GM10847 (cell line): Measurements from ENCODE around the gene NDUFA1.

Experiments used
- POLR2A ChIP-seq: IDR thresholded peaks from 2 replicates; pipeline ENCODE4 v1.6.1; 2011; ENCODE audit not compliant: insufficient read length; ENCODE audit errors: extremely low read depth

The NDUFA1 gene

GRCh38 chrX:119871599-119872395 lies at the start of gene NDUFA1, which contains the start of gene RNF113A:
NDUFA1 (plus strand) TSS chrX:119871832; CDS start chrX:119871912, 80 bp downstream.
RNF113A (minus strand) TSS chrX:119871733; CDS start chrX:119871613, 120 bp downstream.
- TF ChIP-seq POLR2A, result peak; percentile 83

GRCh38 chrX:119826399-119826959 lies 45.2 kb upstream of the NDUFA1 start:
- TF ChIP-seq POLR2A, result no peak

DNA sequence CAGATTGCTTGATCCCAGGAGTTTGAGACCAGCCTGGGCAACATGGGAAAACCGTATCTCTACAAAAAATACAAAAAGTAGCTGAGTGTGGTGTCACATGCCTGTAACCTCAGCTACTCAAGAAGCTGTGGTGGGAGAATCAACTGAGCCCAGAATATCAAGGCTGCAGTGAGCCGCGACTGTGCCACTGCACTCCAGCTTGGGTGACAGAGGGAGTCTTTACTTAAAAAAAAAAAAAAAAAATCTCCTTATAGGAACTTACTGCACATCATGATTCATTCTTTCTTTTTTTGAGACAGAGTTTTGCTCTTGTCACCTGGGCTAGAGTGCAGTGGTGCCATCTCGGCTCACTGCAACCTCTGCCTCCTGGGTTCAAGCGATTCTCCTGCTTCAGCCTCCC lies 43.2 kb upstream of the NDUFA1 start:
- no peak for TF ChIP-seq POLR2A

- no peak for TF ChIP-seq POLR2A
Observed at GRCh38 chrX:119833905-119834304, 37.7 kb upstream of the NDUFA1 start.

DNA sequence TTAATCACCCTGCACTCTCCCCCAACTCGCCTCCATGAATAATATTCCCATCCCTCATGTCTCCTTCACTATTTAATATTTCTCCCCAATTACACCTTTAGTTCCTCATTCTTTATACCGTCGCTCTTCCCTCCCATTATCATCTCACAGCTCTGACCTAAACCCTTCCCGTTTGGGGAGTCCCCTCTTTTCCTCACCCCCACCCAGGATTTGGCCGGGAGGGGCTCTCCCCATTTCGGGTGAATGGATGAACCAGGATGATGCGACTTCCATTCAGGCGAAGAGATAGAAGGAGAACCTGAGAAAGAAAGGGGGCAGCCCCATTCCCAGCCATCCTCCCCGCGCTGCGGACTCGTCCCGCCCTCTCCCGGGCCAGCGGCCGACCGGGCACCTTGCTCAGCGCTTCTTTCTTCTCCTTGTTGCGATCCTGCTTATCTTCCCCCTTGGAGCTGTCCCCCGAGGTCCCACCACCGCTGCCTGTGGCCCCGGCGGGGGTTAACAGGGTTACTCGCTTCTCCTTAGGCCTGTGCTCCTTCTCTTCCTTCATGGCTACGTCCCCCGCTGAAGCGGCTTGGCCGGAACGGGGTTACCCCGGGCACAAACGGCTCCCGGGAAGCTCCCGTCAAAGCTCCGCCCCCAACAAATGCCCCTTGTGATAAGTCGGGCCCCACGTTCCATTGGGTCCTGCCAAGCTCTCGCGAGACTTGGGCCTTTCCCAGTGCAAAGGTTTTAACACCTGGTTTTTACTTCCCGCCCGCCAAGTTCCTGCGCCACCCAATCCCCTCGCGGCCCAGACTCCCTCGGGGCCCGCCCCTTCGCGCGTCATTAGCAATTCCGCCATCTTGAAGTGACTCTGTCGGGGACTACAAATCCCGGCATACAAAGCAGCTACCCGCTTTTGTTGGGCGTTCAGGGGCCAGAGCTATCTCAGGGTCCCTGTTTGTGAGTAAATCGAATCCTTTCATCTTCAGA lies 19.0 kb upstream of the NDUFA1 start, which contains the start of gene UPF3B:
TSS of gene UPF3B (minus strand) at position 582 of the 972 bp plus-strand sequence. CDS start at position 547, 35 bp downstream.
- peak; percentile 57 for TF ChIP-seq POLR2A

- no peak for TF ChIP-seq POLR2A
Observed at GRCh38 chrX:119853444-119853843, 18.2 kb upstream of the NDUFA1 start.

DNA sequence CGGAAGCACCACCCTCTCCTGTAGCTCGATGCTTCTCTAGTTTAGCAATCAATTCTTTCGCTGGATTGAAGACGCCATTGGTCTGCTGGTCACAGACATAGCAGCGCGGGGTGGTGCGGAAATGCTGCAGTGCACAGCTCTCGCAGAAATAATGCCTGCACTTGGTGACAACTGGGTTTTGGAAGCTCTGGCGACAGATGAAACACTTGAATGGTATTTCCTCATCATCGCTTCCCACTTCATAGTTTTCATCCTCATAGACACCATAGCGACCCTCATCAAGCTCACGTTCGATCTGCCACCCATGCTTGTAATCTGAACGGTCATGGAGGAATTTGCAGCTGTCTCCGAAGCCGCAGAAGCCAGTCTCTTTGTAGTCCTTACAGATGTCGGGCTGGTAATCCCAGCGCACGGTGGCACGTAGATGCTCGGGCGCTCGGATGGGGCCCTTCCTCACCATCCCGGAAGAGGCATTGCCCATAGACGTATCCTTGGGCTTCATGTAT lies 953 bp upstream of the NDUFA1 start:
- no peak for TF ChIP-seq POLR2A

- no peak for TF ChIP-seq POLR2A
Observed at GRCh38 chrX:119871245-119871598, 410 bp upstream of the NDUFA1 start.

DNA sequence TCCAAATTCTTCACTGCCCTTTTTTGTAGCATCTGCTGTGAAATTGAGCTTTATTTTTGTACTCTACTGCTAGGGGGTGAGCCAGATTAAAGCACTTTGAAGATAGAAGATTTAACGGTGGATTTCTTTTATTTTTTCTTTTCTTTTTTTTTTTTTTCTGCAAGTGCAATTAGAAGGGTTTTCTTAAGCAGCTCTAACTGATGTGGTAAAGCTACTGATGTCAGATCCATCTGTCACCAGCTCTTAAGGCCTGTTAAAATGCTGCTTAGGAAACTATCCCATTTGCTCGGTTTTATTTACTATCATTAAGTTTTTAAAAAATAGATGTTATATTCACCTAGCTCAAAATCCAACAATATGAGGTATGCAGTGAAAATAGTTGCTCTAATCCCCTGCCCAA lies 7.1 kb downstream of the NDUFA1 start:
- no peak for TF ChIP-seq POLR2A

DNA sequence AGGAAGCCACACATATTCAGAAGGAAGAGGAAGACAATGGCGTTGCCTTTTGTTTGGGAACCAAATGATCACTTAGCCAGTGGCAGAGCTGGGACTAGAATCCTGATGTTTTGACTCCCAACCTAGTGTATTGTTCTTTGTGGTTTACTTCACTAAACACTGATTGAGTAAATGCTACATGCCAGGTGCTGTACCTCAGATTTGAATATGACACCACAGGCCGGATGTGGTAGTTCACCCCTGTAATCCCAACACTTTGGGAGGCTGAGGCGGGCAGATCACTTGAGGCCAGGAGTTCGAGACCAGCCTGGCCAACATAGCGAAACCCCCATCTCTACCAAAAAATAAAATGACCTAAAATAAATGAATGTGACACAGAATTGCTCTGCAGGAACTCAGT lies 8.4 kb downstream of the NDUFA1 start:
- TF ChIP-seq POLR2A, result no peak

GRCh38 chrX:119880552-119881437 lies 9.2 kb downstream of the NDUFA1 start:
- TF ChIP-seq POLR2A, result no peak

GRCh38 chrX:119885554-119886428 lies 14.2 kb downstream of the NDUFA1 start:
- TF ChIP-seq POLR2A, result no peak

DNA sequence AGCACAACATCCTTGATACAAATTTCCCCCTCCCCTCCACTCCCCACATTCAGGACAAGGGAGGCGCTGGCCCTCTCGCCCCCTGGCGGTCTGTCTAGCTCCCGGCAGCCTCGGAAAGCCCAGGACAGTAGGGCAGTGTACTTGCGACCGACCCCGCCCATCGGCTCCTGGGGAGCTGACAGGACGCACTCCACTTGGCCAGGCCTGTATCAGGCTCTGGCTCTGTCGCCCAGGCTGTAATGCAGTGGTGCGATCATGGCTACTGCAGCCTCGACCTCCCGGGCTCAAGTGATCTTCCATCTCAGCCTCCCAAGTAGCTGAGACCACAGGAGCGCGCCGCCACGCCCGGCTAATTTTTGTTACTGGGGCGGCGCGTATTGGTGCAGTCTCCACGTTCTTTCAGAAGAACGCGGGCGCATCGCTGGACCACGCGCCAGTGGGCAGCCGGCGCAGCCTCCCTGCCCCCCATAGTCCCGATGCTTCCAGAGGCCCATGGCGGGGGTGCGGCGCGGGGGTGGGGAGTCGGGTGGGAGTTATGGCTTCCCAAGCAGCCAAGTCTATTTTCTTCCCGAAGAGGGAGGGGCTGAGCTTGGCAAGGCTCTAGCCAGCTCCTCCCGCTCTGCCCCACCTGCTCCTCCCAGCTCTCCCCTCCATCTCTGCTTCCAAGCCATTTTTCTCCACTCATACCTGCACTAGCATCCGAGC lies 16.2 kb downstream of the NDUFA1 start:
- no peak for TF ChIP-seq POLR2A
